VCaP (cell line): ENCODE data around the gene FGF12.

Source experiments
- H3K27ac ChIP-seq: fragments of 450-650 bp; 2 replicates; pipeline ENCODE4 v1.5.1; 2017
- TF ChIP-seq, protein P1 (sequence below): fragments of 450-650 bp; conservative IDR thresholded peaks from 2 replicates; pipeline ENCODE4 v1.5.1; 2017; ENCODE audit warnings: mild to moderate bottlenecking, moderate library complexity

FGF12 gene

DNA sequence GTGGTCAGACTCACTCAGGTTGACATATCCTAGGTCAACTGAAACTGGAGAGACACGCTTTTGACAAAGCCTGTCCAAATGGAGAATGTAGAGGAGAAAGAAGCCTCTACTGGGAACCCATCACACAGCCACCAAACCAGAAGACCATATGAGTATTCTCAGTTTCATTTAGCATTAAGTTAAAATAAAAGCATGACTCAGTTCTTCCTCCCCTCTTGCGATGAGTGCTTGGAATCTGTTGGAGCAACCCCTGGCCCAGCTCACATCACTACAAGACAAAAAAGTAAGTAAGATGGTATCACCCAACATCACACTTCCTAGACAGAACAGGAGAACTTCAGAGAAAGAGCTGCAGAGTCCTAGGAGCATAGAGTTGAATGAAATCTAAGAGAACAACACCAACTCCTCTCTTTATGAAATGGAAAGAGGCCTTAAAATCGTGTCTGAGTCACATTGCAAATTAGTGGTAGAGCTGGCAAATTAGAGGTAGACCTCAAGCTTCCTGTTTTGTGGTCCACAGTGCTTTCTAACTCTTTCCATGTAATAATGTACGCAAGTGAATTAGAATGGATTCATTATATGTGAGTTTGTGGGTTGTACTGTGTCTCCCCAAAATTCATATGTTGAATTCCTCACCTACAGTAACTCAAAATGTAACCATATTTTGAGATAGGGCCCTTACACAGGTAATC, 51.2 kb downstream of the FGF12 start:
- TF ChIP-seq, protein P1, sequence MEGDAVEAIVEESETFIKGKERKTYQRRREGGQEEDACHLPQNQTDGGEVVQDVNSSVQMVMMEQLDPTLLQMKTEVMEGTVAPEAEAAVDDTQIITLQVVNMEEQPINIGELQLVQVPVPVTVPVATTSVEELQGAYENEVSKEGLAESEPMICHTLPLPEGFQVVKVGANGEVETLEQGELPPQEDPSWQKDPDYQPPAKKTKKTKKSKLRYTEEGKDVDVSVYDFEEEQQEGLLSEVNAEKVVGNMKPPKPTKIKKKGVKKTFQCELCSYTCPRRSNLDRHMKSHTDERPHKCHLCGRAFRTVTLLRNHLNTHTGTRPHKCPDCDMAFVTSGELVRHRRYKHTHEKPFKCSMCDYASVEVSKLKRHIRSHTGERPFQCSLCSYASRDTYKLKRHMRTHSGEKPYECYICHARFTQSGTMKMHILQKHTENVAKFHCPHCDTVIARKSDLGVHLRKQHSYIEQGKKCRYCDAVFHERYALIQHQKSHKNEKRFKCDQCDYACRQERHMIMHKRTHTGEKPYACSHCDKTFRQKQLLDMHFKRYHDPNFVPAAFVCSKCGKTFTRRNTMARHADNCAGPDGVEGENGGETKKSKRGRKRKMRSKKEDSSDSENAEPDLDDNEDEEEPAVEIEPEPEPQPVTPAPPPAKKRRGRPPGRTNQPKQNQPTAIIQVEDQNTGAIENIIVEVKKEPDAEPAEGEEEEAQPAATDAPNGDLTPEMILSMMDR: no peak
- no peak overlapping the region for H3K27ac ChIP-seq

DNA sequence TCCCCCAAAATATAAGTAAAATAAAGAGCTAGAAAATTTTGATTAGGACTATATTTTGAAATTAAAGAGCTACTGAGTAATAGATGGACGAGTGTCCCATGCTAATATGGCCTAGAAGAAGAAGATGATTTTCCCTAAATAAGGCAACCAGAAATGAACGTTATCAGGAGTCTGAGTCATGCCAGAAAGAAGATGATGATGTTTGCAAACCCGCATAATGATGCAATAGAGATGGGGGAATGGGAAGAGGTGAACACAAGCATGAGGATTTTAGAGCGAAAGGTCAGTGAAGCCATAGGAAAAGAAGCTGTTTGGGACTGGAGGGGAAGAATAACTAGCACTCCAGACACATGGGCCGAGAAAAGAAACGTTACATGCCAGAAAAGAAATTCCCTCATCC, 71.7 kb downstream of the FGF12 start:
- TF ChIP-seq, protein P1: no peak
- no peak overlapping the region for H3K27ac ChIP-seq

DNA sequence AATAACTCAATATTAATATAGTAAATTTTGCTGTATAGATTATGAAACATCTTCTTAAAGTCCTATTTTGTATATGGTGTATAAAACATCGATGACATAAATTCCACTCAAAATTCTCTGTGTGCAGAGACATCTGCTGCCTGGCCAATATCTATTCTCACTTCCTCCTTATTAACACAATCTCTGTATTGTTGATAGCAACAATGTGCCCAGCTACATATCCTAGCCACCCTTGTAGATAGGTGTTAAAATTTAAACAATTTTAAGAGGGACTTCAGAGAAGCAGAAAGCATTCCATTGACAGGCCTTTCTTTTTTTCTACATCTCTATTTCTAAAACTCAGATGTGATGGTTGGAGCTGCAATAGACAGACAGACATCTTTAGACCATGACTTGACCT, 72.3 kb downstream of the FGF12 start:
- H3K27ac ChIP-seq: no peak overlapping the region
- TF ChIP-seq, protein P1: no peak

DNA sequence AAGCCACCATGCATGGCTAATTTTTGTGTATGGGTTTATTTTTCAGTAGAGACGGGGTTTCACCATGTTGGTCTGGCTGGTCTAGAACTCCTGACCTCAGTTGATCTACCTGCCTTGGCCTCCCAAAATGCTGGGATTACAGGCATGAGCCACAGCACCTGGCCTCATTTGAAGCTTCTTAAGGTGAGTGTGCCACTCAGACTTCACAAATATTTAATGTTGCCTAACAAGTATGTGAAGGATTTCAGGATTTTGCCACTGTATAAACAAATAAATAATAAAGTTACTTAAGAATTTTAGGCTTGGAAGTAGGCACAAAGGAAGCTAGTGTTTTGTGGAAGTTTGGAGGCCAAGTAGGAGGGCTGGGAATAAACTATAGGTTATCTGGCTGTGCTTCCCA, 73.5 kb downstream of the FGF12 start:
- TF ChIP-seq, protein P1: no peak

DNA sequence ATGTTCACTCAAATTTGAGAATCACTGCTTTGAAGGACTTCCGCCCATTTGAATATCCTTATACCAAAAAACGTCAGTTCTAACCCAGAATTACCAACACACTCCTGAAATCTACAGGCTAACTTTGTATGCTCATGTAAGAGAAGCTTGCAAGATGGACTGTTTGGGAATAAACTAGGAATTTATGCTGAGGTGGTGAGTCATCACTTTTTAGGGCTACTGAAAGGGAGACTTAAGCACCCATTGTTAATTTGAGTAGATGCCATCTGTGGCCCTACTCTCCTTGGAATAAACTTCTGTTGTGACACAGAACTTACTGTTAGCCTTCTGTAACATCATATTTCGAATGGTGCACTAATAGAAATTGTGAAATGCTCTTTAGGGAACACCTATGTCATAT, 74.6 kb downstream of the FGF12 start:
- TF ChIP-seq, protein P1: no peak
- no peak overlapping the region for H3K27ac ChIP-seq

More for the DNA sequence above, 73.5 kb downstream of the FGF12 start:
- no peak overlapping the region for H3K27ac ChIP-seq

DNA sequence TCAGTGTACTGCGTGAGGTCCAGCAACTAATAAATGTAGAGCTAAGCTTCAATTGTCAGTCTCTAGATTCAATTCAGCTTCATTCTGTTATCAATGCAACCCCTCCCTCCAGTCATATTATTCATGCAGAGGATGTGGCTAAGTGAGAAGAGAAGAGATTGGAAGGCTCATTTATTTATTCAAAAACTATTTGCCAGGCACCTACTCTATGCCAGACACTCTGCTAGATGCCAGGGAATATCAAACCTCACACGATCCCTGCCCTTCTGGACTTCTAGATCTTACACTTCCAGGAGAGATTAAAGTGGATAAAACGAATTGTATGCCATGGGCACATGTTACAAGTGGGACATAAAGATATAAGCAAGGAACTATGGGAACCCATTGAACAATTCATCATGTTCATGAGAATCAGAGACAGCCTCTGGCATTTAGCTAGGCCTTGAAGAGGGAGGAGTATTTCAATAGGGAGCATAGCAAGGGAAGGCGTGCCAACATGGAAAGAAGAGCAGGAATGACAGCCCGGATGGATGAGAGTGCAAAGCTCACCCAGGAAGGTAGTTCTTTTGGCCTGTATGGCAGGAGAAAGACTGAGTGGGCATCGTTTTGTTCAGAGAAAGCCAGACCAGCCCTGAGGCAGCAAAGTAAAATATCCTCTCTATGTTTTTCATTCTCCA, 75.4 kb downstream of the FGF12 start:
- no peak overlapping the region for H3K27ac ChIP-seq
- TF ChIP-seq, protein P1: no peak

DNA sequence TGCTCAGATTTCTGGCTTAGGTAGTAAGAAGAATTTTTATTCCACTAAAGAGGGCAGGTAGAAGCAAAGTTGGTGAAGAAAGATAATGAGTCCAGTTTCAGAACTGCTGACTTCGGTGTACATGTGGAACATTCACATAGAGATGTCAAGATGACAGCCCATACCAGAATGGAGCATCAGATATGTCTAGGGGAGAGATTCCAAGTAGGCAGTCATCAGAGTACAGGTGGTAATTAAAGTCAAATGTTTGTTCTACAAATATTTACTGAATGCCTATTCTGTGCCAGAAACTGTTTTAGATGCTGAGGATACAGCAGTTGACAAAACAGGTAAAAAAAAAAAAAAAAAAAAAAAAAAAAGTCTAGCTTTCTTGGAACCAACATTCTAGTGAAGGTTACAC, 81.9 kb downstream of the FGF12 start:
- TF ChIP-seq, protein P1: no peak
- H3K27ac ChIP-seq: no peak overlapping the region
